Measurements from ENCODE around the gene TSPO. TPM values are rescaled to one million over a fixed set of nuclear protein-coding genes. Genes with fewer than 3 reads are reported as not detected.

TSPO gene
- total and polyA plus RNA-seq, 2 experiments from 2014 or later: 34.6 to 44.7 TPM

DNA sequence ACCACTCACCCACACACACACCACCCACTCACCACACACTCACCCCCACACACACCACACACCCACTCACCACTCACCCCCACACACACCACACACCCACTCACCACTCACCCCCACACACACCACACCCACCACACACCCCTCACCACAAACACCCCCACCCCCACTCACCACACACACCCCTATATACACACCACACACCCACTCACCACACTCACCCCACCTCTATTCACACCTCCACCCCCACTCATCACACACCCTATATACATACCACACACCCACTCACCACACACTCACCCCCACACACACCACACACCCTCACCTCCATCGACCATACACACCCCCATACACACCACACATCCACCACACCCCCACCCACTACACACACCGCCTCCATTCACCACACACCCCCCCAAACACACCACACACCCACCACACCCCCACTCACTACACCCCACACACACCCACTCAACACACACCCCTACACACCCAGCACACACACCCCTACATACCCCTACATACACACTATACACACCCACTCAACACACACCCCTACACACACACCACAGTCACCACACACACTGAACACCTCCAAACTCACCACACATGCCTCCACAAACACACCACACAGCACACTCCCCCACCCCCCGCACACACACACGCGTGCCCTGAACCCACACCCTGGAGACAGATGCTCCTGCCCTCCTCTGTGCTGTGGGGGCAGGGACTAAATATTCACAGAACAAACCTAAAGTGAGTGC, 54.6 kb downstream of the TSPO start:
- ATAC-seq (no peak), DNase-seq (ENCODE audit: low spot score) (no peak)
- Histone ChIP-seq H3K79me2 (replicated peaks; ENCODE audit: insufficient read depth) (no peaks in the 10 kb centered on the region), H3K4me3 (no peak overlapping the region), H3K4me1 (ENCODE audit: insufficient read depth) (peaks cover 3% of the 10 kb centered on the region; the same call in 1 of the 2 replicates), H3F3A (replicated peaks; ENCODE audit: low read depth) (no peaks in the 10 kb centered on the region), H3K27ac (ENCODE audit: low read depth) (no peak overlapping the region), H3K36me3 (ENCODE audit: insufficient read depth) (no peaks in the 10 kb centered on the region), H4K20me1 (replicated peaks; ENCODE audit: insufficient read depth) (no peaks in the 10 kb centered on the region), H3K4me2 (no peak overlapping the region), H2AFZ (no peak overlapping the region), H3K9me2 (ENCODE audit: insufficient read depth) (no peaks in the 10 kb centered on the region), H3K27me3 (ENCODE audit: insufficient read depth) (no peaks in the 10 kb centered on the region)
- H3K27me3 Mint-ChIP-seq (ENCODE audit: insufficient read depth, low read depth, poor library complexity): peaks cover 15% of the 10 kb centered on the region
- H3K27ac Mint-ChIP-seq: no peak overlapping the region
- H3K4me1 Mint-ChIP-seq: peaks cover 12% of the 10 kb centered on the region; the same call in 2 of the 3 replicates
- H3K4me3 Mint-ChIP-seq: no peak overlapping the region
- no peaks in the 10 kb centered on the region; the same call in 2 of the 3 replicates for H3K9me3 Mint-ChIP-seq
- TF ChIP-seq ZNF114 (CRISPR knock-in tag; IDR thresholded peaks at IDR 0.05): no peak
- TF ChIP-seq EZH2phosphoT487 (IDR thresholded peaks at IDR 0.05; ENCODE audit: unreplicated experiment): no peak
- TF ChIP-seq CREB1 (CRISPR knock-in tag; IDR thresholded peaks at IDR 0.05; ENCODE audit: low read depth): no peak
- TF ChIP-seq, protein P1, sequence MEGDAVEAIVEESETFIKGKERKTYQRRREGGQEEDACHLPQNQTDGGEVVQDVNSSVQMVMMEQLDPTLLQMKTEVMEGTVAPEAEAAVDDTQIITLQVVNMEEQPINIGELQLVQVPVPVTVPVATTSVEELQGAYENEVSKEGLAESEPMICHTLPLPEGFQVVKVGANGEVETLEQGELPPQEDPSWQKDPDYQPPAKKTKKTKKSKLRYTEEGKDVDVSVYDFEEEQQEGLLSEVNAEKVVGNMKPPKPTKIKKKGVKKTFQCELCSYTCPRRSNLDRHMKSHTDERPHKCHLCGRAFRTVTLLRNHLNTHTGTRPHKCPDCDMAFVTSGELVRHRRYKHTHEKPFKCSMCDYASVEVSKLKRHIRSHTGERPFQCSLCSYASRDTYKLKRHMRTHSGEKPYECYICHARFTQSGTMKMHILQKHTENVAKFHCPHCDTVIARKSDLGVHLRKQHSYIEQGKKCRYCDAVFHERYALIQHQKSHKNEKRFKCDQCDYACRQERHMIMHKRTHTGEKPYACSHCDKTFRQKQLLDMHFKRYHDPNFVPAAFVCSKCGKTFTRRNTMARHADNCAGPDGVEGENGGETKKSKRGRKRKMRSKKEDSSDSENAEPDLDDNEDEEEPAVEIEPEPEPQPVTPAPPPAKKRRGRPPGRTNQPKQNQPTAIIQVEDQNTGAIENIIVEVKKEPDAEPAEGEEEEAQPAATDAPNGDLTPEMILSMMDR (conservative IDR thresholded peaks at IDR 0.05; ENCODE audit: low read depth in 2 of 2): no peak
- TF ChIP-seq, protein P2, sequence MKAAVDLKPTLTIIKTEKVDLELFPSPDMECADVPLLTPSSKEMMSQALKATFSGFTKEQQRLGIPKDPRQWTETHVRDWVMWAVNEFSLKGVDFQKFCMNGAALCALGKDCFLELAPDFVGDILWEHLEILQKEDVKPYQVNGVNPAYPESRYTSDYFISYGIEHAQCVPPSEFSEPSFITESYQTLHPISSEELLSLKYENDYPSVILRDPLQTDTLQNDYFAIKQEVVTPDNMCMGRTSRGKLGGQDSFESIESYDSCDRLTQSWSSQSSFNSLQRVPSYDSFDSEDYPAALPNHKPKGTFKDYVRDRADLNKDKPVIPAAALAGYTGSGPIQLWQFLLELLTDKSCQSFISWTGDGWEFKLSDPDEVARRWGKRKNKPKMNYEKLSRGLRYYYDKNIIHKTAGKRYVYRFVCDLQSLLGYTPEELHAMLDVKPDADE (IDR thresholded peaks at IDR 0.05): no peak
- no peaks in the 10 kb centered on the region for H3K36me3 Mint-ChIP-seq (ENCODE audit: low read depth)

DNA sequence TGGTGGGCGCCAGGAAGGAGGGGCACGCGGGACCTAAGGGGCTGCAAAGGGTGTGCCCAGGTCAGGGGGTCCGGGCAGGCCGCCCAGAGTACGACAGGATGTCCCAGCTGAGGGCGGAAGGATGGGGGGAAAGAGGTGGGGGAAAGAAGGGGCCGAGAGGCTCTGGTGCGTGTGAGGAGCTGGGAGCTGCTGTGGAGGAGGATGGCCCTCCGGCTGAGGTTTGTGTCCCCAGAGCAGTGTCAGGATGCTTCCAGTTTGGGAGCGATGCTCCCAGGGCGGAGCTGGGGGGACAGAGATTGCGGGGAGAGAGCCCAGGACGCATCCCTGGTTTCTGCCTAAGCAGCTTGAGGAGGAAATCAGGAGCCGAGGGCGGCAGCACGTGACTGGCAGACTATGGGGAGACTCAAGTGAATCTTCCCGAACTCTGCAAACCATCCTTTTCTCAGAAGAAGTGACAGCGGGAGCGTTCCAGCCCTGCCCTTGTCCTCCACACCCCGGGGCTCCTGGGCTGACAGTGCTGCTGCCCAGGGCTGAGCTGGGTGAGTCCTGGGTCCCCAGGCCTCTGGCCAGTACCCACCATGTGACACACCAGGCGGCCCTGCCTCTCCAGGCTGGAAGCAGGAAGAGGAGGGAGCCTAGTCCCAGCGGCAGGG, 55.3 kb downstream of the TSPO start:
- H3K36me3 Mint-ChIP-seq (ENCODE audit: low read depth): no peaks in the 10 kb centered on the region
- H3K4me1 Mint-ChIP-seq: peaks cover 12% of the 10 kb centered on the region; the same call in 2 of the 3 replicates
- H3K79me2 ChIP-seq (replicated peaks; ENCODE audit: insufficient read depth): no peaks in the 10 kb centered on the region
- no peak overlapping the region for H3K4me3 Mint-ChIP-seq
- H4K20me1 ChIP-seq (replicated peaks; ENCODE audit: insufficient read depth): no peaks in the 10 kb centered on the region
- no peak overlapping the region for H3K4me3 ChIP-seq
- no peak overlapping the region for H3K27ac Mint-ChIP-seq
- DNase-seq (ENCODE audit: low spot score) (no peak), ATAC-seq (no peak)
- no peaks in the 10 kb centered on the region for H3K36me3 ChIP-seq (ENCODE audit: insufficient read depth)
- H3K4me1 ChIP-seq (ENCODE audit: insufficient read depth): peaks cover 3% of the 10 kb centered on the region; the same call in 1 of the 2 replicates
- no peak overlapping the region for H3K27ac ChIP-seq (ENCODE audit: low read depth)
- H3F3A ChIP-seq (replicated peaks; ENCODE audit: low read depth): no peaks in the 10 kb centered on the region
- peaks cover 17% of the 10 kb centered on the region for H3K27me3 Mint-ChIP-seq (ENCODE audit: insufficient read depth, low read depth, poor library complexity)
- no peaks in the 10 kb centered on the region for H3K9me2 ChIP-seq (ENCODE audit: insufficient read depth)
- no peak overlapping the region for H2AFZ ChIP-seq
- no peak overlapping the region for H3K4me2 ChIP-seq
- H3K9me3 Mint-ChIP-seq: no peaks in the 10 kb centered on the region; the same call in 2 of the 3 replicates
- no peaks in the 10 kb centered on the region for H3K27me3 ChIP-seq (ENCODE audit: insufficient read depth)
- TF ChIP-seq, protein P3, sequence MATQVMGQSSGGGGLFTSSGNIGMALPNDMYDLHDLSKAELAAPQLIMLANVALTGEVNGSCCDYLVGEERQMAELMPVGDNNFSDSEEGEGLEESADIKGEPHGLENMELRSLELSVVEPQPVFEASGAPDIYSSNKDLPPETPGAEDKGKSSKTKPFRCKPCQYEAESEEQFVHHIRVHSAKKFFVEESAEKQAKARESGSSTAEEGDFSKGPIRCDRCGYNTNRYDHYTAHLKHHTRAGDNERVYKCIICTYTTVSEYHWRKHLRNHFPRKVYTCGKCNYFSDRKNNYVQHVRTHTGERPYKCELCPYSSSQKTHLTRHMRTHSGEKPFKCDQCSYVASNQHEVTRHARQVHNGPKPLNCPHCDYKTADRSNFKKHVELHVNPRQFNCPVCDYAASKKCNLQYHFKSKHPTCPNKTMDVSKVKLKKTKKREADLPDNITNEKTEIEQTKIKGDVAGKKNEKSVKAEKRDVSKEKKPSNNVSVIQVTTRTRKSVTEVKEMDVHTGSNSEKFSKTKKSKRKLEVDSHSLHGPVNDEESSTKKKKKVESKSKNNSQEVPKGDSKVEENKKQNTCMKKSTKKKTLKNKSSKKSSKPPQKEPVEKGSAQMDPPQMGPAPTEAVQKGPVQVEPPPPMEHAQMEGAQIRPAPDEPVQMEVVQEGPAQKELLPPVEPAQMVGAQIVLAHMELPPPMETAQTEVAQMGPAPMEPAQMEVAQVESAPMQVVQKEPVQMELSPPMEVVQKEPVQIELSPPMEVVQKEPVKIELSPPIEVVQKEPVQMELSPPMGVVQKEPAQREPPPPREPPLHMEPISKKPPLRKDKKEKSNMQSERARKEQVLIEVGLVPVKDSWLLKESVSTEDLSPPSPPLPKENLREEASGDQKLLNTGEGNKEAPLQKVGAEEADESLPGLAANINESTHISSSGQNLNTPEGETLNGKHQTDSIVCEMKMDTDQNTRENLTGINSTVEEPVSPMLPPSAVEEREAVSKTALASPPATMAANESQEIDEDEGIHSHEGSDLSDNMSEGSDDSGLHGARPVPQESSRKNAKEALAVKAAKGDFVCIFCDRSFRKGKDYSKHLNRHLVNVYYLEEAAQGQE (IDR thresholded peaks at IDR 0.05; ENCODE audit: unreplicated experiment): no peak
- TF ChIP-seq ZNF114 (CRISPR knock-in tag; IDR thresholded peaks at IDR 0.05) (no peak), NANOG (IDR thresholded peaks at IDR 0.05; ENCODE audit: borderline replicate concordance) (no peak), ZNF331 (CRISPR knock-in tag; IDR thresholded peaks at IDR 0.05; ENCODE audit: low read depth) (no peak), JUNB (IDR thresholded peaks at IDR 0.05; ENCODE audit: unreplicated experiment) (no peak), STAT1 (IDR thresholded peaks at IDR 0.05; ENCODE audit: unreplicated experiment) (no peak)
